Measurements from ENCODE around the gene CNGA2. TPM values are rescaled to one million over a fixed set of nuclear protein-coding genes. Genes with fewer than 3 reads are reported as not detected.

CNGA2 gene
- total RNA-seq, 3 donors from 2014 or later = not detected

DNA sequence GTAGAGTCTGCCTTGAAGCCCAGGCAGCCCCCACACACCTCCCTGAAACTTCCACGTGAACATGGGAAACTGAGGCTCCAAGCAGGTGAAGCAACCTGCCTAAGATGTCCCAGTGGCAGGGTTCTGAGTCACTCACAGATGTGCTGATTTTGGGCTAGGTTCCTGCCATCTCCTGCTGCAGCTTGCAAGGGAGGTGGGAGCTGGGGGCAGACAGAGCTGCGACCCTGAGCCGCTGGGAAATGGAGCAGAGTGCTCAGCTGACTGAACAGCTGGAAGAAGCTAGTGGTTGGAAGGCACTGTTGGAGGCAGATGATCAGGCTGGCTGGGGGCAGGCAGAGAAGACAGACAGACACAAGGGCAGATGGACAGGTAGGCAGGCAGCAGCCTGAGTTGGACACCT is 22.3 kb upstream of the CNGA2 start:
- no peaks in the 10 kb centered on the region for H3K36me3 ChIP-seq (ENCODE audit: low read depth)
- DNase-seq (no peak), ATAC-seq (no peak)
- TF ChIP-seq, protein P1, sequence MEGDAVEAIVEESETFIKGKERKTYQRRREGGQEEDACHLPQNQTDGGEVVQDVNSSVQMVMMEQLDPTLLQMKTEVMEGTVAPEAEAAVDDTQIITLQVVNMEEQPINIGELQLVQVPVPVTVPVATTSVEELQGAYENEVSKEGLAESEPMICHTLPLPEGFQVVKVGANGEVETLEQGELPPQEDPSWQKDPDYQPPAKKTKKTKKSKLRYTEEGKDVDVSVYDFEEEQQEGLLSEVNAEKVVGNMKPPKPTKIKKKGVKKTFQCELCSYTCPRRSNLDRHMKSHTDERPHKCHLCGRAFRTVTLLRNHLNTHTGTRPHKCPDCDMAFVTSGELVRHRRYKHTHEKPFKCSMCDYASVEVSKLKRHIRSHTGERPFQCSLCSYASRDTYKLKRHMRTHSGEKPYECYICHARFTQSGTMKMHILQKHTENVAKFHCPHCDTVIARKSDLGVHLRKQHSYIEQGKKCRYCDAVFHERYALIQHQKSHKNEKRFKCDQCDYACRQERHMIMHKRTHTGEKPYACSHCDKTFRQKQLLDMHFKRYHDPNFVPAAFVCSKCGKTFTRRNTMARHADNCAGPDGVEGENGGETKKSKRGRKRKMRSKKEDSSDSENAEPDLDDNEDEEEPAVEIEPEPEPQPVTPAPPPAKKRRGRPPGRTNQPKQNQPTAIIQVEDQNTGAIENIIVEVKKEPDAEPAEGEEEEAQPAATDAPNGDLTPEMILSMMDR (IDR thresholded peaks at IDR 0.05) = no peak
- no peaks in the 10 kb centered on the region for H3K9me3 ChIP-seq
- intact Hi-C loops (cut with DNase I, micrococcal nuclease) = no loop called here
- H3K4me3 ChIP-seq = no peak overlapping the region
- H3K4me1 ChIP-seq (ENCODE audit: low read depth) = no peaks in the 10 kb centered on the region

DNA sequence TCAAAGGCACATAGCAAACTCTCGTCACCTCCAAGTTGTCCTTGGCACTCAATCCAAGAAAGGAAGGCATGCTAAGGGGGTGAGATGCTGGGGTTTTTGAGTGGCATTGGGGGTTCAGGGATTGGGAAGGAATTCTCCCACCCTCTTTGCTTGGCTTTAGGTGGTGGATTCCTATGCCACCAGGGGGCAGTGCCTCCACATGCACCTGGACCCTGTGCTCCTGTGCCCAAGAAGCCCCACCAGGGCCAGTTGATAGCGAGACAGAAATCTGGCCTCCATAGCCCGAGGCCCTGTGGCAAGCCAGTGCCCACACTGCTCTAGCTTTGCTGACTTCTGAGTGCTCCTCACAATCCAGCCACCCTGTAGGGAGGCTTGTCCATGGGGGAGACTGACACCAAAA is 20.7 kb upstream of the CNGA2 start:
- TF ChIP-seq, protein P1 (IDR thresholded peaks at IDR 0.05) = no peak
- no peaks in the 10 kb centered on the region for H3K4me1 ChIP-seq (ENCODE audit: low read depth)
- DNase-seq = no peak
- H3K4me3 ChIP-seq = no peak overlapping the region
- intact Hi-C loops (cut with DNase I, micrococcal nuclease) = no loop called here
- H3K9me3 ChIP-seq = no peaks in the 10 kb centered on the region
- H3K36me3 ChIP-seq (ENCODE audit: low read depth) = no peaks in the 10 kb centered on the region
- peak; percentile 30 for ATAC-seq

DNA sequence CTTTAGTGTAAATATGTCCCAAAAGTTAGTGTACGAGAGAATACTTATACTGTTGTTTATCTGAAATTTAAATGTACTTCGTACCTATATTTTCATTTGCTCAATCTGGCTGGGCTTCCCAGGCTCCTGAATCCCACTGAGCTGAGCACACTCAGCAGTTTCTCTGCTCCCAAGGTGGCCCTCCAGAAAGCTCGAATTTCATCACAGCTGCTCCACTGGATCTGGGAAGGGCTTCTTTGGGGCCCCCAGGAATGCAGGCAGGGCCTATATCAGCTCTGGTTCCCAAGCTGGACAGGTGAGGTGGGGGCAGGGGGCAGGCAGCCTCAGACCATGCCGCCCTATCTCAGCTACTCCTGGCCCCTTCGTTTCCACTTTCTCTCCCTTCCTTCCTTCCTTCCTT is 20.2 kb upstream of the CNGA2 start:
- H3K9me3 ChIP-seq = no peaks in the 10 kb centered on the region
- no peak overlapping the region for H3K4me3 ChIP-seq
- no peak for DNase-seq
- intact Hi-C loops (cut with DNase I, micrococcal nuclease) = no loop called here
- no peaks in the 10 kb centered on the region for H3K36me3 ChIP-seq (ENCODE audit: low read depth)
- H3K4me1 ChIP-seq (ENCODE audit: low read depth) = no peaks in the 10 kb centered on the region
- TF ChIP-seq, protein P1 (IDR thresholded peaks at IDR 0.05) = no peak
- ATAC-seq = no peak

DNA sequence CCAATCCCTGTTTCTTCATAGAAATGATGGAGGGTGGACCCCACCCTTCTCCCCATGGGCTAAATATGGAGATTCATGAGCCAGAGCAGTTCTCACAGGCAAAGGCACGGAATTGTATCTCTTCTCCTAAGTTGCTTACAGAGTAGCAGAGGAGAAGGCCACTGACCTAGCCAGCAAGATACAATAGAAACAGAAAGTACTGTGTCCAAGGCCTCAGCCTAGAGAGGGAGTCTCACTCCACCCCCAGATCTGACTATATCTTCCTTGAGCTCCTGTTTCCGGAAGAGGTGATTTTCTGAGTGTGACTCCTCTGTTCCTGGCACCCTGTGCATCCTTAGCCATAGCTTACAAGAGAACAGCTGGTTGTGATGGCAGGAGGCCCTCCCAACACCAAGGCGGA is 18.8 kb upstream of the CNGA2 start, which contains the start of gene FATE1:
Gene FATE1 (plus strand): TSS at position 284 of the 400 bp plus-strand sequence. CDS start 85 bp downstream, at position 369.
- intact Hi-C loops (cut with DNase I, micrococcal nuclease) = no loop called here
- no peaks in the 10 kb centered on the region for H3K36me3 ChIP-seq (ENCODE audit: low read depth)

DNA sequence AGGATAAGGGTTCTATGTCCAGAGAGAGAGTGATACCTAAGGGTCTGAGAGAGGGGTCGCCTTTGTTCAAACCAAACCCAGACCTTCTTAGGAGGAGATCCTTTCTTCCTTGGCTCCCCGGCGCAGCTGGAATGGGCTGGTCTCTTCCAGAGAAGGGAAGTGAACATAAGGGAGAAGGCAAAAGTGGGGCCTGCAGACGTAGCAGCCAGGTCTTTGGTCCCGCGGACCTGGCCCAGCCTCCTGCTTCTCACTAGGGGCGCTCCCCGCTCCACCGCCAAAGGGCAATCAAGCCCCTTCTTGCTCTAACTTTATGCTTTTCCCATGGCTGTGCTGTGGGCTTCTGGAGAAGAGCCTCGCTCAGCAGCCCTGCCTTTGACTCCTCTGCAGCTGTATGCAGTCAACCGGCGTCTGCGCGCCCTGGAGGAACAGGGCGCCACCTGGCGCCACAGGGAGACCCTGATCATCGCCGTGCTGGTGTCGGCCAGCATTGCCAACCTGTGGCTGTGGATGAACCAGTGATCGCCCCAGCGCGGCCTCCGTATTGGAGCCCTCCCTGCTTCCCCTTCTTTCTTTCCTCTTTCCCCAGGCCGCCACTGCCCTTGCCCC is 12.2 kb upstream of the CNGA2 start:
- intact Hi-C loops (cut with DNase I, micrococcal nuclease) = no loop called here
- TF ChIP-seq, protein P1 (IDR thresholded peaks at IDR 0.05) = no peak
- H3K4me3 ChIP-seq = no peak overlapping the region
- DNase-seq = peak in 2 of 3 donors; percentile 42 to 49
- H3K9me3 ChIP-seq = no peaks in the 10 kb centered on the region
- H3K36me3 ChIP-seq (ENCODE audit: low read depth) = no peaks in the 10 kb centered on the region
- no peaks in the 10 kb centered on the region for H3K4me1 ChIP-seq (ENCODE audit: low read depth)
- ATAC-seq = peak; percentile 76

More for the DNA sequence above, 18.8 kb upstream of the CNGA2 start, which contains the start of gene FATE1:
- ATAC-seq (no peak), DNase-seq (no peak)
- H3K9me3 ChIP-seq = no peaks in the 10 kb centered on the region
- H3K4me1 ChIP-seq (ENCODE audit: low read depth) = no peaks in the 10 kb centered on the region
- TF ChIP-seq, protein P1 (IDR thresholded peaks at IDR 0.05) = no peak
- H3K4me3 ChIP-seq = no peak within 1 kb of the TSS
